Testis (tissue), 3 donors: ENCODE data around the gene HLA-C. TPM values are rescaled to one million over a fixed set of nuclear protein-coding genes. Genes with fewer than 3 reads are reported as not detected.

Experiments
- DNase-seq: peaks from one replicate; pipeline ENCODE4 v3.0.0-alpha.2; 2019
- H3K27ac ChIP-seq, 2 donors: fragments of 200-600 bp; sonication (generic); one replicate each; pipeline ENCODE4 v1.5.1; 2019
- H3K27me3 ChIP-seq: fragments of 200-600 bp; sonication (generic); one replicate; pipeline ENCODE4 v1.5.1; 2019
- H3K36me3 ChIP-seq: fragments of 200-600 bp; sonication (generic); one replicate; pipeline ENCODE4 v1.5.1; 2017; ENCODE audit warnings: low read depth; ENCODE audit errors: missing control alignments
- H3K4me1 ChIP-seq: fragments of 200-600 bp; sonication (generic); one replicate; pipeline ENCODE4 v1.5.1; 2019
- H3K4me3 ChIP-seq, 2 donors: fragments of 200-600 bp; sonication (generic); one replicate each; pipeline ENCODE4 v1.5.1; 2017 to 2019
- H3K9me3 ChIP-seq: fragments of 200-600 bp; sonication (generic); one replicate; pipeline ENCODE4 v1.5.1; 2017
- CTCF ChIP-seq, 3 experiments: fragments of 450-650 bp in 2 of 3; fragments of 200-600 bp in 1 of 3; sonication (generic) in 1 of 3; IDR thresholded peaks; one replicate each; pipeline ENCODE4 v1.5.1; 2016 to 2019; ENCODE audit warnings: antibody characterized with exemption in 3 of 3, mild to moderate bottlenecking in 2 of 3, moderate library complexity in 1 of 3
- POLR2A ChIP-seq: fragments of 450-650 bp; IDR thresholded peaks from one replicate; pipeline ENCODE4 v1.6.1; 2017; ENCODE audit warnings: antibody characterized with exemption, mild to moderate bottlenecking, moderate library complexity
- WGBS, 2 donors: methylation state at CpG; one replicate each; pipeline ENCODE4 v1.1.5; 2018; 5-methylcytosine and 5-hydroxymethylcytosine counted together
- intact Hi-C: fragments of 100-400 bp; cut with DNase I; formaldehyde crosslinking; loops from one replicate; pipeline ENCODE4 v1.15.1; 2023; ENCODE audit warnings: low total_unique reads
- polyA plus RNA-seq: library from polyadenylated mRNA; stranded (reverse); fragments of 350-450 nt; fragmentation: Illumina TruSeq; extraction: RNeasy Lipid Tissue Mini Kit (QIAGEN cat#74804); gene quantifications from one replicate; pipeline ENCODE4 v1.2.3, GENCODE V29; 2014; ENCODE audit warnings: low read depth, low replicate concordance; ENCODE audit not compliant: insufficient read depth
- small RNA-seq, 2 donors: library from RNA; depleted of rRNA; stranded (forward); fragments of <200 nt; gene quantifications; one replicate each; pipeline ENCODE3, GENCODE V24; 2016
- total RNA-seq, 2 donors: library from RNA; depleted of rRNA; stranded (reverse); fragments of >200 nt; gene quantifications; one replicate each; pipeline ENCODE4 v1.2.3, GENCODE V29; 2016

HLA-C gene
- total and polyA plus RNA-seq, 3 donors from 2014 or later: 104 to 213 (median 135) TPM

GRCh38 chr6:31225735-31226134, 46.2 kb downstream of the HLA-C start:
- Histone ChIP-seq H3K27me3 (no peaks in the 10 kb centered on the region), H3K27ac (no peak overlapping the region), H3K36me3 (no peaks in the 10 kb centered on the region), H3K4me1 (no peaks in the 10 kb centered on the region), H3K9me3 (no peaks in the 10 kb centered on the region), H3K4me3 (no peak overlapping the region)
- WGBS, 2 donors: 58 to 66% methylated on average over 7 of the region's 7 CpGs
- intact Hi-C loops: no loop called here
- DNase-seq: no peak
- TF ChIP-seq CTCF (IDR thresholded peaks at IDR 0.05): no peak
- no peak for TF ChIP-seq POLR2A

- no peaks in the 10 kb centered on the region for H3K9me3 ChIP-seq
- H3K27ac ChIP-seq: no peak overlapping the region
- no peak for DNase-seq
- H3K4me1 ChIP-seq: no peaks in the 10 kb centered on the region
- H3K4me3 ChIP-seq: no peak overlapping the region
- TF ChIP-seq CTCF (IDR thresholded peaks at IDR 0.05) (no peak), POLR2A (no peak)
- no peaks in the 10 kb centered on the region for H3K36me3 ChIP-seq
- intact Hi-C loops: no loop called here
- H3K27me3 ChIP-seq: no peaks in the 10 kb centered on the region
Measured at GRCh38 chr6:31222496-31222895, 49.4 kb downstream of the HLA-C start.

Small RNA genes lying within 50 kb of the gene (small RNA-seq; reads per million reads assigned to genes)
- 0 reads per million in 2 donors for gene AL662844.1

Other genes with a start within 250 kb of the HLA-C start
- gene C6orf15, start 159.5 kb downstream of the HLA-C start, total RNA-seq: not detected
- not detected for gene C6orf15, start 159.5 kb downstream of the HLA-C start, polyA plus RNA-seq
- 10 to 100 TPM; 28.0 to 32.7 TPM for gene PSORS1C1, start 157.3 kb downstream of the HLA-C start, total RNA-seq
- gene PSORS1C1, start 157.3 kb downstream of the HLA-C start, polyA plus RNA-seq: 126 TPM
- gene CDSN, start 151.6 kb downstream of the HLA-C start, total RNA-seq: under 1 TPM in 1 of 2 donors, not detected in 1; 0.06 TPM
- 0.32 TPM for gene CDSN, start 151.6 kb downstream of the HLA-C start, polyA plus RNA-seq
- not detected for gene PSORS1C2, start 133.0 kb downstream of the HLA-C start, total RNA-seq
- gene PSORS1C2, start 133.0 kb downstream of the HLA-C start, polyA plus RNA-seq: not detected
- 10 to 100 TPM; 86.4 to 93.2 TPM for gene CCHCR1, start 114.3 kb downstream of the HLA-C start, total RNA-seq
- gene CCHCR1, start 114.3 kb downstream of the HLA-C start, polyA plus RNA-seq: 174 TPM
- 1 to 10 TPM; 3.6 to 3.7 TPM for gene TCF19, start 113.5 kb downstream of the HLA-C start, total RNA-seq
- gene TCF19, start 113.5 kb downstream of the HLA-C start, polyA plus RNA-seq: 4.7 TPM
- 1 to 10 TPM; 1.3 to 4.2 TPM for gene POU5F1, start 101.4 kb downstream of the HLA-C start, total RNA-seq
- 3.0 TPM for gene POU5F1, start 101.4 kb downstream of the HLA-C start, polyA plus RNA-seq
- 100 to 1,000 TPM; 425 to 439 TPM for gene HLA-B, start 85.1 kb upstream of the HLA-C start, total RNA-seq
- 943 TPM for gene HLA-B, start 85.1 kb upstream of the HLA-C start, polyA plus RNA-seq
- 10 to 100 TPM; 24.7 to 28.2 TPM for gene MICA, start 131.5 kb upstream of the HLA-C start, total RNA-seq
- gene MICA, start 131.5 kb upstream of the HLA-C start, polyA plus RNA-seq: 18.2 TPM
- gene MICB, start 226.1 kb upstream of the HLA-C start, total RNA-seq: 1 to 10 TPM; 4.4 to 5.4 TPM
- 4.1 TPM for gene MICB, start 226.1 kb upstream of the HLA-C start, polyA plus RNA-seq